H9 (cell line): ENCODE measurements around the gene USP22. TPM values are rescaled to one million over a fixed set of nuclear protein-coding genes. Genes with fewer than 3 reads are reported as not detected.

Source experiments
- DNase-seq: peaks from one replicate; pipeline ENCODE4 v3.0.0-alpha.2; 2017
- H2AFZ ChIP-seq: one replicate; pipeline ENCODE4 v1.6.1; 2013; ENCODE audit warnings: mild to moderate bottlenecking, low read length, control low read depth, moderate library complexity
- H2AK5ac ChIP-seq: 2 replicates; pipeline ENCODE4 v1.6.1; 2013; ENCODE audit warnings: low read length, control low read depth, mixed read lengths; ENCODE audit not compliant: insufficient read length
- H2BK120ac ChIP-seq: one replicate; pipeline ENCODE4 v1.6.1; 2013; ENCODE audit warnings: low read depth, mild to moderate bottlenecking, low read length, control low read depth, inconsistent platforms; ENCODE audit not compliant: poor library complexity, severe bottlenecking
- H2BK12ac ChIP-seq: 2 replicates; pipeline ENCODE4 v1.6.1; 2013; ENCODE audit warnings: low read length, control low read depth, mixed read lengths, low read depth; ENCODE audit not compliant: insufficient read length
- H2BK15ac ChIP-seq: 2 replicates; pipeline ENCODE4 v1.6.1; 2013; ENCODE audit warnings: low read depth, low read length, control low read depth
- H2BK20ac ChIP-seq: one replicate; pipeline ENCODE4 v1.6.1; 2013; ENCODE audit warnings: low read depth, mild to moderate bottlenecking, low read length, control low read depth, inconsistent platforms; ENCODE audit not compliant: poor library complexity, severe bottlenecking
- H2BK5ac ChIP-seq: 2 replicates; pipeline ENCODE4 v1.6.1; 2013; ENCODE audit warnings: low read length, control low read depth, mixed read lengths; ENCODE audit not compliant: insufficient read length
- H3K14ac ChIP-seq: 2 replicates; pipeline ENCODE4 v1.6.1; 2013; ENCODE audit warnings: low read length, control low read depth; ENCODE audit not compliant: insufficient read depth
- H3K18ac ChIP-seq: 2 replicates; pipeline ENCODE4 v1.6.1; 2013; ENCODE audit warnings: low read depth, mild to moderate bottlenecking, mixed read lengths, low read length, control low read depth; ENCODE audit not compliant: insufficient read length
- H3K23ac ChIP-seq: 2 replicates; pipeline ENCODE4 v1.6.1; 2013; ENCODE audit warnings: low read length, control low read depth, mixed read lengths, low read depth; ENCODE audit not compliant: insufficient read length
- H3K23me2 ChIP-seq: 2 replicates; pipeline ENCODE4 v1.6.1; 2013; ENCODE audit warnings: low read depth, mild to moderate bottlenecking, mixed read lengths, low read length, control low read depth; ENCODE audit not compliant: insufficient read length, poor library complexity, severe bottlenecking
- H3K27ac ChIP-seq: 2 replicates; pipeline ENCODE4 v1.5.1; 2013; ENCODE audit warnings: low read length, control low read depth, mixed read lengths, low read depth; ENCODE audit not compliant: insufficient read length
- H3K27me3 ChIP-seq: 2 replicates; pipeline ENCODE4 v1.6.1; 2013; ENCODE audit warnings: low read length, control low read depth, inconsistent platforms; ENCODE audit not compliant: insufficient read depth
- H3K4ac ChIP-seq: 2 replicates; pipeline ENCODE4 v1.6.1; 2013; ENCODE audit warnings: low read depth, mild to moderate bottlenecking, control low read depth, inconsistent platforms, low read length, moderate library complexity
- H3K4me1 ChIP-seq: 2 replicates; pipeline ENCODE4 v1.6.1; 2013; ENCODE audit warnings: low read length, control low read depth, inconsistent platforms; ENCODE audit not compliant: insufficient read depth
- H3K4me2 ChIP-seq: 2 replicates; pipeline ENCODE4 v1.6.1; 2013; ENCODE audit warnings: low read length, control low read depth, mixed read lengths; ENCODE audit not compliant: insufficient read length, insufficient read depth
- H3K56ac ChIP-seq: 2 replicates; pipeline ENCODE4 v1.6.1; 2013; ENCODE audit warnings: low read depth, mild to moderate bottlenecking, mixed read lengths, low read length, control low read depth; ENCODE audit not compliant: insufficient read length
- H3K79me1 ChIP-seq: 2 replicates; pipeline ENCODE4 v1.6.1; 2013; ENCODE audit warnings: low read depth, mild to moderate bottlenecking, moderate library complexity, low read length, control low read depth, inconsistent platforms; ENCODE audit not compliant: insufficient read depth, poor library complexity, severe bottlenecking
- H3K79me2 ChIP-seq: 2 replicates; pipeline ENCODE4 v1.6.1; 2013; ENCODE audit warnings: low read length, control low read depth, inconsistent platforms; ENCODE audit not compliant: insufficient read depth
- H3K9ac ChIP-seq: 2 replicates; pipeline ENCODE4 v1.6.1; 2013; ENCODE audit warnings: low read length, control low read depth, mixed read lengths; ENCODE audit not compliant: insufficient read length; ENCODE audit errors: extremely low read depth
- H3K9me3 ChIP-seq: one replicate; pipeline ENCODE4 v1.6.1; 2013; ENCODE audit warnings: low read depth, low read length, inconsistent platforms; ENCODE audit not compliant: control insufficient read depth
- H3T11ph ChIP-seq: one replicate; pipeline ENCODE4 v1.6.1; 2013; ENCODE audit warnings: mild to moderate bottlenecking, low read length, control low read depth, inconsistent platforms
- H4K20me1 ChIP-seq: one replicate; pipeline ENCODE4 v1.6.1; 2013; ENCODE audit not compliant: control insufficient read depth, insufficient read length, insufficient read depth
- H4K5ac ChIP-seq: 2 replicates; pipeline ENCODE4 v1.6.1; 2013; ENCODE audit warnings: low read depth, mild to moderate bottlenecking, mixed read lengths, low read length, control low read depth; ENCODE audit not compliant: insufficient read length
- H4K8ac ChIP-seq: replicated peaks from 2 replicates; pipeline ENCODE4 v1.6.1; 2013; ENCODE audit warnings: low read length, control low read depth, mixed read lengths, low read depth; ENCODE audit not compliant: insufficient read length
- H4K91ac ChIP-seq: 2 replicates; pipeline ENCODE4 v1.6.1; 2013; ENCODE audit warnings: low read depth, mild to moderate bottlenecking, moderate library complexity, mixed read lengths, low read length, control low read depth; ENCODE audit not compliant: insufficient read length
- H3K27ac Mint-ChIP-seq, 3 experiments: 2 replicates in 2 of 3; 3 replicates in 1 of 3; pipeline ENCODE4 v1.8.0; 2020 to 2021; ENCODE audit warnings: mixed read lengths in 3 of 3, mild to moderate bottlenecking in 1 of 3, moderate library complexity in 1 of 3
- H3K27me3 Mint-ChIP-seq: 2 replicates; pipeline ENCODE4 v1.8.0; 2021; ENCODE audit warnings: low read depth, mild to moderate bottlenecking, moderate library complexity, mixed read lengths
- H3K36me3 Mint-ChIP-seq, 3 experiments: 2 replicates in 2 of 3; 3 replicates in 1 of 3; pipeline ENCODE4 v1.8.0; 2020 to 2021; ENCODE audit warnings: low read depth in 3 of 3, mixed read lengths in 3 of 3; ENCODE audit not compliant: insufficient read depth in 1 of 3
- H3K4me1 Mint-ChIP-seq, 2 experiments: 2 replicates each; pipeline ENCODE4 v1.8.0; 2020; ENCODE audit warnings: mixed read lengths in 2 of 2
- H3K4me3 Mint-ChIP-seq, 2 experiments: 2 replicates in 1 of 2; 3 replicates in 1 of 2; pipeline ENCODE4 v1.8.0; 2020 to 2021; ENCODE audit warnings: mild to moderate bottlenecking in 2 of 2, mixed read lengths in 2 of 2, moderate library complexity in 1 of 2
- H3K9me3 Mint-ChIP-seq, 2 experiments: 2 replicates in 1 of 2; 3 replicates in 1 of 2; pipeline ENCODE4 v1.8.0; 2020; ENCODE audit warnings: mild to moderate bottlenecking in 2 of 2, mixed read lengths in 2 of 2, moderate library complexity in 1 of 2
- WGBS: extraction: QIAGEN DNeasy Blood & Tissue Kit; methylation state at CpG from one replicate; pipeline ENCODE4 v1.1.7; 2013; ENCODE audit warnings: missing lambda C conversion rate, low lambda C conversion rate, mixed read lengths; ENCODE audit not compliant: insufficient read length; ENCODE audit errors: extremely low coverage; 5-methylcytosine and 5-hydroxymethylcytosine counted together
- total RNA-seq: library from RNA; stranded (reverse); gene quantifications from 2 replicates; pipeline ENCODE4 v1.2.1, GENCODE V29; 2021
- TF ChIP-seq, protein P1 (sequence below): fragments of 200-600 bp; sonication (generic); conservative IDR thresholded peaks from 3 replicates; pipeline ENCODE4 v1.8.0; 2021; ENCODE audit warnings: antibody characterized with exemption, mild to moderate bottlenecking

The USP22 gene
- total RNA-seq, 1 experiment from 2014 or later = 345 TPM

DNA sequence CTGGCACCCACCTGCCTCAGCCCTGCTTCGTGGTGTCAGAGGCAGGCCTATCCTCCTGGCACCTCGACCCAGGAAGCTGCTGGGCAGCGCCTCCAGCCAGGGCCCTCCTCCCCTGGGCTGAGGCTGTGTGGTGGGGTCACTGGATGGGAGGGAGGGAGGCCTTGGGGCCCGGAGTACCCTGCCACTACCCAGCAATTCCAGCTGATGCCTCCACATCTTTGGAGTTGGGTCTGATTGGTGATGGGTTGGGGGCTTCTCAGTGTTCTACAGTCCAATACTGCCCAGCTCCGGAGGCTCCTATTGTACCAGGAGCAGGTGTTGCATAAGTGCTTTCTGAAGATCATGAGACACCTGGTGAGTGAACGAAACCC, 48.0 kb downstream of the USP22 start:
- Histone ChIP-seq H3T11ph (no peak overlapping the region), H3K4ac (no peak overlapping the region), H3K27ac (no peak overlapping the region), H3K4me1 (peaks cover 2% of the 10 kb centered on the region; the same call in 1 of the 2 replicates), H2BK12ac (no peak overlapping the region), H2BK15ac (no peak overlapping the region), H2AK5ac (no peak overlapping the region), H4K20me1 (no peaks in the 10 kb centered on the region), H4K5ac (no peak overlapping the region), H2BK5ac (no peak overlapping the region), H2AFZ (no peak overlapping the region), H2BK120ac (no peak overlapping the region), H3K9ac (no peak overlapping the region), H4K8ac (no peak overlapping the region), H3K23me2 (no peaks in the 10 kb centered on the region), H3K56ac (no peak overlapping the region), H3K18ac (no peak overlapping the region), H3K9me3 (no peaks in the 10 kb centered on the region), H3K27me3 (no peaks in the 10 kb centered on the region), H3K23ac (no peak overlapping the region), H3K14ac (no peak overlapping the region), H4K91ac (no peak overlapping the region), H3K79me1 (no peaks in the 10 kb centered on the region), H2BK20ac (no peak overlapping the region), H3K79me2 (no peaks in the 10 kb centered on the region), H3K4me2 (no peak overlapping the region)
- no peak overlapping the region for H3K27ac Mint-ChIP-seq
- peaks cover 10 to 17% (median 10%) of the 10 kb centered on the region in 3 experiments for H3K36me3 Mint-ChIP-seq
- no peak overlapping the region for H3K4me3 Mint-ChIP-seq
- DNase-seq = no peak
- H3K4me1 Mint-ChIP-seq = peaks cover 26 to 30% of the 10 kb centered on the region in 2 experiments
- no CpG with 5 or more reads among the region's 6 CpGs for WGBS
- peaks cover 0 to 4% of the 10 kb centered on the region in 2 experiments; a peak in 3 of 5 replicates for H3K9me3 Mint-ChIP-seq
- H3K27me3 Mint-ChIP-seq = no peaks in the 10 kb centered on the region; the same call in 1 of the 2 replicates
- TF ChIP-seq, protein P1, sequence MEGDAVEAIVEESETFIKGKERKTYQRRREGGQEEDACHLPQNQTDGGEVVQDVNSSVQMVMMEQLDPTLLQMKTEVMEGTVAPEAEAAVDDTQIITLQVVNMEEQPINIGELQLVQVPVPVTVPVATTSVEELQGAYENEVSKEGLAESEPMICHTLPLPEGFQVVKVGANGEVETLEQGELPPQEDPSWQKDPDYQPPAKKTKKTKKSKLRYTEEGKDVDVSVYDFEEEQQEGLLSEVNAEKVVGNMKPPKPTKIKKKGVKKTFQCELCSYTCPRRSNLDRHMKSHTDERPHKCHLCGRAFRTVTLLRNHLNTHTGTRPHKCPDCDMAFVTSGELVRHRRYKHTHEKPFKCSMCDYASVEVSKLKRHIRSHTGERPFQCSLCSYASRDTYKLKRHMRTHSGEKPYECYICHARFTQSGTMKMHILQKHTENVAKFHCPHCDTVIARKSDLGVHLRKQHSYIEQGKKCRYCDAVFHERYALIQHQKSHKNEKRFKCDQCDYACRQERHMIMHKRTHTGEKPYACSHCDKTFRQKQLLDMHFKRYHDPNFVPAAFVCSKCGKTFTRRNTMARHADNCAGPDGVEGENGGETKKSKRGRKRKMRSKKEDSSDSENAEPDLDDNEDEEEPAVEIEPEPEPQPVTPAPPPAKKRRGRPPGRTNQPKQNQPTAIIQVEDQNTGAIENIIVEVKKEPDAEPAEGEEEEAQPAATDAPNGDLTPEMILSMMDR = no peak
